Measurements from ENCODE around the gene FMN1.

Gene FMN1

GRCh38 chr15:33131552-33132232, 62.8 kb downstream of the FMN1 start:
- peak; percentile 57 for DNase-seq (ENCODE audit: low read depth)
- H3K4me3 ChIP-seq (ENCODE audit: low read depth, low read length), result no peak overlapping the region

GRCh38 chr15:33126559-33127290, 67.8 kb downstream of the FMN1 start:
- peak overlapping the region; percentile 0 for H3K4me3 ChIP-seq (ENCODE audit: low read depth, low read length)
- DNase-seq (ENCODE audit: low read depth), result peak; percentile 96

- DNase-seq (ENCODE audit: low read depth), result no peak
- H3K4me3 ChIP-seq (ENCODE audit: low read depth, low read length), result no peak overlapping the region
Observed at GRCh38 chr15:33125894-33126537, 68.5 kb downstream of the FMN1 start.

- no peak overlapping the region for H3K4me3 ChIP-seq (ENCODE audit: low read depth, low read length)
- DNase-seq (ENCODE audit: low read depth), result no peak
Observed at GRCh38 chr15:33124811-33125210, 69.7 kb downstream of the FMN1 start.

GRCh38 chr15:33124279-33124678, 70.2 kb downstream of the FMN1 start:
- no peak for DNase-seq (ENCODE audit: low read depth)
- no peak overlapping the region for H3K4me3 ChIP-seq (ENCODE audit: low read depth, low read length)

GRCh38 chr15:33119865-33120264, 74.6 kb downstream of the FMN1 start:
- H3K4me3 ChIP-seq (ENCODE audit: low read depth, low read length), result no peak overlapping the region
- DNase-seq (ENCODE audit: low read depth), result no peak

GRCh38 chr15:33119273-33119672, 75.2 kb downstream of the FMN1 start:
- DNase-seq (ENCODE audit: low read depth), result no peak
- H3K4me3 ChIP-seq (ENCODE audit: low read depth, low read length), result no peak overlapping the region

- DNase-seq (ENCODE audit: low read depth), result no peak
- no peak overlapping the region for H3K4me3 ChIP-seq (ENCODE audit: low read depth, low read length)
Observed at GRCh38 chr15:33116198-33116597, 78.3 kb downstream of the FMN1 start.

GRCh38 chr15:33115191-33115861, 79.2 kb downstream of the FMN1 start:
- H3K4me3 ChIP-seq (ENCODE audit: low read depth, low read length), result no peak overlapping the region
- DNase-seq (ENCODE audit: low read depth), result no peak

- no peak for DNase-seq (ENCODE audit: low read depth)
- H3K4me3 ChIP-seq (ENCODE audit: low read depth, low read length), result no peak overlapping the region
Observed at GRCh38 chr15:33114374-33114717, 80.2 kb downstream of the FMN1 start.

- DNase-seq (ENCODE audit: low read depth), result no peak
- no peak overlapping the region for H3K4me3 ChIP-seq (ENCODE audit: low read depth, low read length)
Observed at GRCh38 chr15:33113666-33114373, 80.7 kb downstream of the FMN1 start.

GRCh38 chr15:33112541-33113105, 81.9 kb downstream of the FMN1 start:
- DNase-seq (ENCODE audit: low read depth), result no peak
- H3K4me3 ChIP-seq (ENCODE audit: low read depth, low read length), result no peak overlapping the region

GRCh38 chr15:33111041-33111451, 83.5 kb downstream of the FMN1 start:
- no peak overlapping the region for H3K4me3 ChIP-seq (ENCODE audit: low read depth, low read length)
- no peak for DNase-seq (ENCODE audit: low read depth)

GRCh38 chr15:33109345-33109744, 85.2 kb downstream of the FMN1 start:
- H3K4me3 ChIP-seq (ENCODE audit: low read depth, low read length), result no peak overlapping the region
- no peak for DNase-seq (ENCODE audit: low read depth)

- DNase-seq (ENCODE audit: low read depth), result no peak
Observed at GRCh38 chr15:33108518-33108917, 86.0 kb downstream of the FMN1 start.

GRCh38 chr15:33107950-33108349, 86.6 kb downstream of the FMN1 start:
- no peak overlapping the region for H3K4me3 ChIP-seq (ENCODE audit: low read depth, low read length)
- DNase-seq (ENCODE audit: low read depth), result no peak

More at GRCh38 chr15:33108518-33108917, 86.0 kb downstream of the FMN1 start:
- no peak overlapping the region for H3K4me3 ChIP-seq (ENCODE audit: low read depth, low read length)

- DNase-seq (ENCODE audit: low read depth), result peak; percentile 55
- H3K4me3 ChIP-seq (ENCODE audit: low read depth, low read length), result no peak overlapping the region
Observed at GRCh38 chr15:33104212-33104611, 90.3 kb downstream of the FMN1 start.

- no peak overlapping the region for H3K4me3 ChIP-seq (ENCODE audit: low read depth, low read length)
- DNase-seq (ENCODE audit: low read depth), result no peak
Observed at GRCh38 chr15:33101036-33101435, 93.5 kb downstream of the FMN1 start.

GRCh38 chr15:33100314-33100713, 94.2 kb downstream of the FMN1 start:
- H3K4me3 ChIP-seq (ENCODE audit: low read depth, low read length), result no peak overlapping the region
- DNase-seq (ENCODE audit: low read depth), result no peak
